Suprapubic skin (tissue), 4 donors: ENCODE measurements around the gene SPRTN. TPM values are rescaled to one million over a fixed set of nuclear protein-coding genes. Genes with fewer than 3 reads are reported as not detected.

Experiments
- DNase-seq, 2 donors: peaks; one replicate each; pipeline ENCODE4 v3.0.0-alpha.2; 2019; ENCODE audit warnings: low spot score in 2 of 2
- H3K27ac ChIP-seq: fragments of 200-600 bp; sonication (generic); one replicate; pipeline ENCODE4 v1.5.1; 2019
- H3K27me3 ChIP-seq: fragments of 200-600 bp; sonication (generic); one replicate; pipeline ENCODE4 v1.5.1; 2019
- H3K36me3 ChIP-seq: fragments of 200-600 bp; sonication (generic); one replicate; pipeline ENCODE4 v1.5.1; 2019
- H3K4me1 ChIP-seq: fragments of 200-600 bp; sonication (generic); one replicate; pipeline ENCODE4 v1.5.1; 2019
- H3K4me3 ChIP-seq: fragments of 200-600 bp; sonication (generic); one replicate; pipeline ENCODE4 v1.5.1; 2019; ENCODE audit warnings: mild to moderate bottlenecking
- H3K9me3 ChIP-seq: fragments of 200-600 bp; sonication (generic); one replicate; pipeline ENCODE4 v1.5.1; 2019
- CTCF ChIP-seq, 2 donors: fragments of 200-600 bp in 1 of 2; fragments of 450-650 bp in 1 of 2; sonication (generic) in 1 of 2; IDR thresholded peaks; one replicate each; pipeline ENCODE4 v1.5.1; 2016 to 2019; ENCODE audit warnings: antibody characterized with exemption in 2 of 2, mild to moderate bottlenecking in 1 of 2, moderate library complexity in 1 of 2
- EP300 ChIP-seq: sonication (generic); formaldehyde crosslinking; IDR thresholded peaks from one replicate; pipeline ENCODE4 v1.6.1; 2017; ENCODE audit warnings: antibody characterized with exemption
- POLR2A ChIP-seq, 2 donors: fragments of 450-650 bp; IDR thresholded peaks; one replicate each; pipeline ENCODE4 v1.6.1; 2017; ENCODE audit warnings: antibody characterized with exemption in 2 of 2, mild to moderate bottlenecking in 2 of 2, moderate library complexity in 2 of 2
- POLR2AphosphoS5 ChIP-seq, 3 donors: sonication (generic); formaldehyde crosslinking; IDR thresholded peaks; one replicate each; pipeline ENCODE4 v1.6.1; 2017; ENCODE audit warnings: antibody characterized with exemption in 3 of 3
- WGBS: methylation state at CpG from one replicate; pipeline ENCODE4 v1.1.5; 2018; 5-methylcytosine and 5-hydroxymethylcytosine counted together
- total RNA-seq, 4 donors: library from RNA; depleted of rRNA; stranded (reverse); fragments of >200 nt; gene quantifications; one replicate each; pipeline ENCODE4 v1.1.0, GENCODE V29; 2016

SPRTN gene
- total RNA-seq, 4 donors from 2014 or later: 18.6 to 28.4 (median 22.8) TPM

- 65% methylated on average over 21 of the region's 21 CpGs for WGBS
- no peak for TF ChIP-seq POLR2AphosphoS5 (IDR thresholded peaks at IDR 0.05)
- no peak for TF ChIP-seq CTCF (IDR thresholded peaks at IDR 0.05)
- no peak for TF ChIP-seq EP300
- TF ChIP-seq POLR2A (IDR thresholded peaks at IDR 0.05): no peak
- H3K27ac ChIP-seq: no peak overlapping the region
These were observed 2.2 kb upstream of the SPRTN start for GRCh38 chr1:231335663-231336602.

GRCh38 chr1:231337043-231337471 is 1.0 kb upstream of the SPRTN start:
- peaks cover 79% of the 10 kb centered on the region for H3K4me1 ChIP-seq
- DNase-seq: peak in 1 of 2 donors; percentile 84
- WGBS: 3% methylated on average over 26 of the region's 32 CpGs
- TF ChIP-seq CTCF (IDR thresholded peaks at IDR 0.05) (no peak), EP300 (no peak), POLR2AphosphoS5 (IDR thresholded peaks at IDR 0.05) (no peak)
- no peaks in the 10 kb centered on the region for H3K9me3 ChIP-seq
- peak overlapping the region; percentile 74 for H3K4me3 ChIP-seq
- no peaks in the 10 kb centered on the region for H3K27me3 ChIP-seq
- H3K27ac ChIP-seq: peak overlapping the region; percentile 94
- peaks cover 3% of the 10 kb centered on the region for H3K36me3 ChIP-seq

More at GRCh38 chr1:231335663-231336602, 2.2 kb upstream of the SPRTN start:
- H3K4me3 ChIP-seq: peak overlapping the region; percentile 74
- H3K9me3 ChIP-seq: no peaks in the 10 kb centered on the region
- no peaks in the 10 kb centered on the region for H3K36me3 ChIP-seq
- no peak for DNase-seq
- H3K4me1 ChIP-seq: peaks cover 70% of the 10 kb centered on the region
- H3K27me3 ChIP-seq: no peaks in the 10 kb centered on the region

GRCh38 chr1:231337472-231338269 is 422 bp upstream of the SPRTN start, which contains the start of gene EXOC8:
EXOC8 (minus strand) TSS chr1:231337852; CDS start chr1:231337745, 107 bp downstream.
- TF ChIP-seq POLR2AphosphoS5 (IDR thresholded peaks at IDR 0.05): peak; percentile 21 to 38 (median 38)
- no peak for TF ChIP-seq EP300
- TF ChIP-seq POLR2A (IDR thresholded peaks at IDR 0.05): peak in 1 of 2 donors; percentile 80
- H3K36me3 ChIP-seq: peaks cover 7% of the 10 kb centered on the region
- H3K27me3 ChIP-seq: no peaks in the 10 kb centered on the region
- DNase-seq: peak; percentile 96 to 97
- H3K27ac ChIP-seq: peak within 1 kb of the TSS; percentile 94
- H3K9me3 ChIP-seq: no peaks in the 10 kb centered on the region
- peaks cover 76% of the 10 kb centered on the region for H3K4me1 ChIP-seq
- H3K4me3 ChIP-seq: peak within 1 kb of the TSS; percentile 74
- 0% methylated on average over 23 of the region's 74 CpGs for WGBS

- Histone ChIP-seq H3K27me3 (no peaks in the 10 kb centered on the region), H3K4me1 (peaks cover 49% of the 10 kb centered on the region), H3K27ac (peak overlapping the region; percentile 20), H3K4me3 (peak overlapping the region; percentile 6), H3K36me3 (peaks cover 20% of the 10 kb centered on the region), H3K9me3 (no peaks in the 10 kb centered on the region)
- TF ChIP-seq POLR2A (IDR thresholded peaks at IDR 0.05): no peak
- no peak for TF ChIP-seq EP300
- no peak for TF ChIP-seq CTCF (IDR thresholded peaks at IDR 0.05)
- TF ChIP-seq POLR2AphosphoS5 (IDR thresholded peaks at IDR 0.05): no peak
- no peak for DNase-seq
- WGBS: 69% methylated on average over 6 of the region's 6 CpGs
These were observed 2.4 kb downstream of the SPRTN start for GRCh38 chr1:231340328-231341013.

GRCh38 chr1:231347961-231348360 is 9.9 kb downstream of the SPRTN start:
- WGBS: 94% methylated on average over 4 of the region's 4 CpGs
- DNase-seq: no peak
- Histone ChIP-seq H3K4me1 (no peaks in the 10 kb centered on the region), H3K9me3 (no peaks in the 10 kb centered on the region), H3K4me3 (no peak overlapping the region), H3K27ac (no peak overlapping the region), H3K27me3 (no peaks in the 10 kb centered on the region), H3K36me3 (peaks cover 64% of the 10 kb centered on the region)
- TF ChIP-seq EP300: no peak
- TF ChIP-seq CTCF (IDR thresholded peaks at IDR 0.05): no peak
- TF ChIP-seq POLR2A (IDR thresholded peaks at IDR 0.05): no peak
- no peak for TF ChIP-seq POLR2AphosphoS5 (IDR thresholded peaks at IDR 0.05)
